Activated CD8-positive, alpha-beta T cell treated with anti-CD3 and anti-CD28 coated beads, Interleukin-2, amount 10 ng/mL, durations not matched to agents 7 days and 5 days (primary cell): ENCODE data around the gene C2CD3. TPM values are rescaled to one million over a fixed set of nuclear protein-coding genes. Genes with fewer than 3 reads are reported as not detected.
"Not testable (repeated sequence)": the region's sequence is repeated elsewhere in the genome, so short reads cannot be mapped to it uniquely, and the experiment has no call there.

Experiments used
- ATAC-seq: fragments of 150-1000 bp; cut with Tn5 transposase; one replicate; pipeline ENCODE4 v1.10.0; 2021; ENCODE audit warnings: moderate library complexity
- CTCF ChIA-PET: fragments of 350-600 bp; sonication (Branson Sonifier 250); formaldehyde crosslinking; loops from one replicate; lab custom pipeline; 2021; ENCODE audit warnings: antibody characterized with exemption; lab: Charles Lee
- POLR2A ChIA-PET: fragments of 350-600 bp; sonication (Branson Sonifier 250); formaldehyde crosslinking; loops from one replicate; lab custom pipeline; 2021; ENCODE audit warnings: antibody characterized with exemption; lab: Charles Lee
- DNase-seq: peaks from one replicate; pipeline ENCODE4 v3.0.0-alpha.2; 2020
- H3K27ac Mint-ChIP-seq: one replicate; pipeline ENCODE4 v1.8.0; 2021; ENCODE audit warnings: mild to moderate bottlenecking, mixed read lengths
- H3K27me3 Mint-ChIP-seq: one replicate; pipeline ENCODE4 v1.8.0; 2021; ENCODE audit warnings: low read depth, mixed read lengths
- H3K36me3 Mint-ChIP-seq: one replicate; pipeline ENCODE4 v1.8.0; 2021; ENCODE audit warnings: low read depth, mixed read lengths
- H3K4me1 Mint-ChIP-seq: one replicate; pipeline ENCODE4 v1.8.0; 2021; ENCODE audit warnings: low read depth, mixed read lengths
- H3K4me3 Mint-ChIP-seq: one replicate; pipeline ENCODE4 v1.8.0; 2021; ENCODE audit warnings: mild to moderate bottlenecking, mixed read lengths
- H3K9me3 Mint-ChIP-seq: one replicate; pipeline ENCODE4 v1.8.0; 2022; ENCODE audit warnings: mixed read lengths; ENCODE audit not compliant: insufficient read depth
- total RNA-seq, 2 experiments: library from RNA; stranded (reverse); gene quantifications; one replicate each; pipeline ENCODE4 v1.2.3, GENCODE V29; 2021

Gene C2CD3
- total RNA-seq, 2 experiments from 2014 or later = 36.0 to 44.2 TPM

GRCh38 chr11:74135127-74135840 is 35.5 kb downstream of the C2CD3 start:
- H3K36me3 Mint-ChIP-seq = peaks cover 44% of the 10 kb centered on the region
- no peak overlapping the region for H3K4me3 Mint-ChIP-seq
- H3K4me1 Mint-ChIP-seq = no peaks in the 10 kb centered on the region
- no peak overlapping the region for H3K27ac Mint-ChIP-seq
- ChIA-PET POLR2A (no interaction called here), CTCF (interaction anchor here (0.8 kb wide), 1 partner anchor 120 kb away, joined by 3 read pairs; no protein-coding TSS in a partner anchor)
- ATAC-seq (no peak), DNase-seq (no peak)
- no peaks in the 10 kb centered on the region for H3K9me3 Mint-ChIP-seq
- no peaks in the 10 kb centered on the region for H3K27me3 Mint-ChIP-seq

- CTCF ChIA-PET = no interaction called here
- H3K4me1 Mint-ChIP-seq = no peaks in the 10 kb centered on the region
- POLR2A ChIA-PET = no interaction called here
These were observed 36.1 kb downstream of the C2CD3 start for GRCh38 chr11:74134661-74135060.

GRCh38 chr11:74133436-74133835 is 37.4 kb downstream of the C2CD3 start:
- Mint-ChIP-seq H3K4me1 (no peaks in the 10 kb centered on the region), H3K27ac (no peak overlapping the region), H3K4me3 (no peak overlapping the region), H3K9me3 (no peaks in the 10 kb centered on the region), H3K27me3 (no peaks in the 10 kb centered on the region), H3K36me3 (peaks cover 44% of the 10 kb centered on the region)
- no peak for ATAC-seq
- ChIA-PET CTCF (no interaction called here), POLR2A (no interaction called here)
- DNase-seq = no peak

More at GRCh38 chr11:74134661-74135060, 36.1 kb downstream of the C2CD3 start:
- DNase-seq (no peak), ATAC-seq (no peak)
- H3K36me3 Mint-ChIP-seq = peaks cover 47% of the 10 kb centered on the region
- no peak overlapping the region for H3K4me3 Mint-ChIP-seq
- H3K27ac Mint-ChIP-seq = no peak overlapping the region
- H3K27me3 Mint-ChIP-seq = no peaks in the 10 kb centered on the region
- H3K9me3 Mint-ChIP-seq = no peaks in the 10 kb centered on the region

- no peak for ATAC-seq
- H3K4me1 Mint-ChIP-seq = no peaks in the 10 kb centered on the region
- H3K27me3 Mint-ChIP-seq = no peaks in the 10 kb centered on the region
- peaks cover 40% of the 10 kb centered on the region for H3K36me3 Mint-ChIP-seq
- CTCF ChIA-PET = no interaction called here
- no peak overlapping the region for H3K27ac Mint-ChIP-seq
- H3K9me3 Mint-ChIP-seq = no peaks in the 10 kb centered on the region
- DNase-seq = no peak
- POLR2A ChIA-PET = no interaction called here
- no peak overlapping the region for H3K4me3 Mint-ChIP-seq
These were observed 38.0 kb downstream of the C2CD3 start for GRCh38 chr11:74132833-74133232.

GRCh38 chr11:74129121-74129520 is 41.7 kb downstream of the C2CD3 start:
- H3K36me3 Mint-ChIP-seq = peaks cover 34% of the 10 kb centered on the region
- DNase-seq, CTCF ChIA-PET, ATAC-seq, H3K4me1 Mint-ChIP-seq, H3K27ac Mint-ChIP-seq, POLR2A ChIA-PET, H3K9me3 Mint-ChIP-seq, H3K27me3 Mint-ChIP-seq, H3K4me3 Mint-ChIP-seq: not testable (repeated sequence)

GRCh38 chr11:74123008-74123448 is 47.8 kb downstream of the C2CD3 start:
- Mint-ChIP-seq H3K27me3 (no peaks in the 10 kb centered on the region), H3K36me3 (peaks cover 23% of the 10 kb centered on the region), H3K27ac (no peak overlapping the region), H3K4me1 (no peaks in the 10 kb centered on the region), H3K4me3 (no peak overlapping the region), H3K9me3 (no peaks in the 10 kb centered on the region)
- ChIA-PET CTCF (no interaction called here), POLR2A (no interaction called here)
- DNase-seq = no peak
- ATAC-seq = no peak

- DNase-seq (no peak), ATAC-seq (no peak)
- H3K27me3 Mint-ChIP-seq = no peaks in the 10 kb centered on the region
- H3K4me1 Mint-ChIP-seq = no peaks in the 10 kb centered on the region
- no peaks in the 10 kb centered on the region for H3K9me3 Mint-ChIP-seq
- H3K36me3 Mint-ChIP-seq = peaks cover 27% of the 10 kb centered on the region
- H3K27ac Mint-ChIP-seq = no peak overlapping the region
- CTCF ChIA-PET = no interaction called here
- H3K4me3 Mint-ChIP-seq = no peak overlapping the region
- POLR2A ChIA-PET = no interaction called here
These were observed 49.0 kb downstream of the C2CD3 start for GRCh38 chr11:74121804-74122203.

GRCh38 chr11:74120260-74121035 is 50.4 kb downstream of the C2CD3 start:
- H3K27ac Mint-ChIP-seq, H3K4me1 Mint-ChIP-seq, CTCF ChIA-PET, H3K4me3 Mint-ChIP-seq, H3K9me3 Mint-ChIP-seq, DNase-seq, ATAC-seq, POLR2A ChIA-PET, H3K27me3 Mint-ChIP-seq: not testable (repeated sequence)
- H3K36me3 Mint-ChIP-seq = peaks cover 37% of the 10 kb centered on the region

- Mint-ChIP-seq H3K27ac (no peak overlapping the region), H3K4me3 (no peak overlapping the region), H3K36me3 (peaks cover 60% of the 10 kb centered on the region), H3K9me3 (no peaks in the 10 kb centered on the region), H3K27me3 (no peaks in the 10 kb centered on the region), H3K4me1 (no peaks in the 10 kb centered on the region)
- ChIA-PET CTCF (no interaction called here), POLR2A (no interaction called here)
- no peak for DNase-seq
- no peak for ATAC-seq
These were observed 54.1 kb downstream of the C2CD3 start for GRCh38 chr11:74116719-74117118.

- Mint-ChIP-seq H3K36me3 (peaks cover 48% of the 10 kb centered on the region), H3K4me3 (no peak overlapping the region), H3K27me3 (no peaks in the 10 kb centered on the region), H3K27ac (no peak overlapping the region), H3K4me1 (no peaks in the 10 kb centered on the region), H3K9me3 (no peaks in the 10 kb centered on the region)
- CTCF ChIA-PET = no interaction called here
- POLR2A ChIA-PET = no interaction called here
- no peak for ATAC-seq
- DNase-seq = no peak
These were observed 57.9 kb downstream of the C2CD3 start for GRCh38 chr11:74112877-74113276.

- no peaks in the 10 kb centered on the region for H3K4me1 Mint-ChIP-seq
- ChIA-PET CTCF (interaction anchor here (1.0 kb wide), 1 partner anchor 142 kb away, joined by 3 read pairs; no protein-coding TSS in a partner anchor), POLR2A (no interaction called here)
- no peak overlapping the region for H3K4me3 Mint-ChIP-seq
- peaks cover 41% of the 10 kb centered on the region for H3K36me3 Mint-ChIP-seq
- ATAC-seq (no peak), DNase-seq (no peak)
- H3K9me3 Mint-ChIP-seq = no peaks in the 10 kb centered on the region
- H3K27ac Mint-ChIP-seq = no peak overlapping the region
- H3K27me3 Mint-ChIP-seq = no peaks in the 10 kb centered on the region
These were observed 64.7 kb downstream of the C2CD3 start for GRCh38 chr11:74106124-74106523.

GRCh38 chr11:74102321-74102720 is 68.5 kb downstream of the C2CD3 start:
- no peak overlapping the region for H3K4me3 Mint-ChIP-seq
- no peak for ATAC-seq
- H3K4me1 Mint-ChIP-seq = no peaks in the 10 kb centered on the region
- ChIA-PET CTCF (no interaction called here), POLR2A (no interaction called here)
- H3K27me3 Mint-ChIP-seq = no peaks in the 10 kb centered on the region
- no peaks in the 10 kb centered on the region for H3K9me3 Mint-ChIP-seq
- no peak for DNase-seq
- H3K27ac Mint-ChIP-seq = no peak overlapping the region
- H3K36me3 Mint-ChIP-seq = peaks cover 59% of the 10 kb centered on the region
